Body of pancreas (tissue), 4 donors: ENCODE data around the gene MARVELD2. TPM values are rescaled to one million over a fixed set of nuclear protein-coding genes. Genes with fewer than 3 reads are reported as not detected.
A peak's percentile ranks its signal among the peaks of the same experiment; 100 is the strongest.
"Not testable (repeated sequence)": the region's sequence is repeated elsewhere in the genome, so short reads cannot be mapped to it uniquely, and the experiment has no call there.

ENCODE experiments used
- ATAC-seq: fragments of 150-250 bp; one replicate; pipeline ENCODE4 v1.9.1; 2016
- DNase-seq, 4 donors: peaks; one replicate each; pipeline ENCODE4 v3.0.0-alpha.2; 2019
- H3K27ac ChIP-seq, 4 donors: fragments of 200-600 bp; sonication (generic); 1 replicate in 3 of 4; 2 replicates in 1 of 4; pipeline versions ENCODE4 v1.5.1 to v1.6.1; 2016 to 2019; ENCODE audit warnings: mild to moderate bottlenecking in 1 of 4, mixed read lengths in 1 of 4, moderate library complexity in 1 of 4
- H3K27me3 ChIP-seq, 2 donors: fragments of 200-600 bp; sonication (generic); one replicate each; pipeline ENCODE4 v1.6.0; 2016; ENCODE audit warnings: mild to moderate bottlenecking in 1 of 2
- H3K36me3 ChIP-seq, 2 donors: fragments of 200-600 bp; sonication (generic); replicated peaks in 1 of 2; 2 replicates each; pipeline ENCODE4 v1.5.1; 2016; ENCODE audit warnings: low read depth in 2 of 2; ENCODE audit not compliant: insufficient read depth in 1 of 2
- H3K4me1 ChIP-seq: fragments of 200-600 bp; sonication (generic); one replicate; pipeline ENCODE4 v1.6.0; 2016
- H3K4me3 ChIP-seq, 2 donors: fragments of 200-600 bp; sonication (generic); 1 replicate in 1 of 2; 2 replicates in 1 of 2; pipeline ENCODE4 v1.5.1; 2016 to 2019
- H3K9me3 ChIP-seq, 3 donors: fragments of 200-600 bp; sonication (generic); 1 replicate in 2 of 3; 2 replicates in 1 of 3; pipeline ENCODE4 v1.5.1; 2016
- CTCF ChIP-seq, 7 experiments: fragments of 450-650 bp in 4 of 7; fragments of 200-600 bp in 3 of 7; sonication (generic) in 3 of 7; IDR thresholded peaks; one replicate each; pipeline ENCODE4 v1.5.1; 2016 to 2019; ENCODE audit warnings: antibody characterized with exemption in 7 of 7
- POLR2A ChIP-seq, 3 donors: fragments of 450-650 bp; IDR thresholded peaks; one replicate each; pipeline ENCODE4 v1.6.1; 2016; ENCODE audit warnings: antibody characterized with exemption in 3 of 3, mild to moderate bottlenecking in 2 of 3
- WGBS, 2 donors: methylation state at CpG; one replicate each; pipeline ENCODE4 v1.1.5; 2017; 5-methylcytosine and 5-hydroxymethylcytosine counted together
- intact Hi-C: fragments of 100-400 bp; cut with DNase I; formaldehyde crosslinking; loops from one replicate; pipeline ENCODE4 v1.15.1; 2023
- total RNA-seq, 2 donors: library from RNA; depleted of rRNA; stranded (reverse); fragments of >200 nt; gene quantifications; one replicate each; pipeline ENCODE4 v1.1.0, GENCODE V29; 2016

Gene MARVELD2
- total RNA-seq, 2 donors from 2014 or later, result 15.5 to 19.7 TPM

- ATAC-seq (no peak), DNase-seq (no peak)
- Histone ChIP-seq H3K9me3 (no peaks in the 10 kb centered on the region), H3K27me3 (no peaks in the 10 kb centered on the region), H3K4me3 (no peak overlapping the region), H3K4me1 (no peaks in the 10 kb centered on the region), H3K36me3 (peaks cover 0 to 6% of the 10 kb centered on the region in 2 donors), H3K27ac (no peak overlapping the region)
- TF ChIP-seq CTCF (IDR thresholded peaks at IDR 0.05) (no peak), POLR2A (IDR thresholded peaks at IDR 0.05) (no peak)
- WGBS, 2 donors, result 83 to 84% methylated on average over 11 of the region's 11 CpGs
- intact Hi-C loops, result no loop called here
Measured at GRCh38 chr5:69431424-69432303, 16.7 kb downstream of the MARVELD2 start.

GRCh38 chr5:69432412-69433206 is 17.7 kb downstream of the MARVELD2 start:
- Histone ChIP-seq H3K27me3 (no peaks in the 10 kb centered on the region), H3K4me1 (peaks cover 4% of the 10 kb centered on the region), H3K36me3 (peaks cover 0 to 6% of the 10 kb centered on the region in 2 donors), H3K27ac (no peak overlapping the region), H3K9me3 (no peaks in the 10 kb centered on the region), H3K4me3 (no peak overlapping the region)
- ATAC-seq, result no peak
- no peak for DNase-seq
- intact Hi-C loops, result no loop called here
- TF ChIP-seq CTCF (IDR thresholded peaks at IDR 0.05), result no peak
- no peak for TF ChIP-seq POLR2A (IDR thresholded peaks at IDR 0.05)
- 81 to 83% methylated on average over 8 of the region's 8 CpGs for WGBS, 2 donors

- WGBS, 2 donors, result 93 to 94% methylated on average over 5 of the region's 5 CpGs
- H3K9me3 ChIP-seq, H3K27ac ChIP-seq, H3K4me3 ChIP-seq, H3K36me3 ChIP-seq, DNase-seq, ATAC-seq, H3K4me1 ChIP-seq, intact Hi-C loops, H3K27me3 ChIP-seq: not testable (repeated sequence)
Measured at GRCh38 chr5:69435276-69435884, 20.5 kb downstream of the MARVELD2 start.

- intact Hi-C loops, result no loop called here
- ATAC-seq (no peak), DNase-seq (peak in 1 of 4 donors; percentile 19)
- no peak overlapping the region for H3K4me3 ChIP-seq
- WGBS, 2 donors, result 88 to 93% methylated on average over 7 of the region's 7 CpGs
- H3K9me3 ChIP-seq, result no peaks in the 10 kb centered on the region
- H3K27ac ChIP-seq, result peak overlapping the region in 3 of 4 donors; percentile 17 to 40 (median 37)
- H3K4me1 ChIP-seq, result no peaks in the 10 kb centered on the region
- peaks cover 0 to 3% of the 10 kb centered on the region in 2 donors for H3K36me3 ChIP-seq
- no peak for TF ChIP-seq CTCF (IDR thresholded peaks at IDR 0.05)
- no peak for TF ChIP-seq POLR2A (IDR thresholded peaks at IDR 0.05)
- H3K27me3 ChIP-seq, result no peaks in the 10 kb centered on the region
Measured at GRCh38 chr5:69444127-69444754, 29.3 kb downstream of the MARVELD2 start.
